Gastrocnemius medialis (tissue), 4 donors: Measurements from ENCODE around the gene GTF3C1. TPM values are rescaled to one million over a fixed set of nuclear protein-coding genes. Genes with fewer than 3 reads are reported as not detected.

Source experiments
- ATAC-seq, 2 donors: fragments of 150-250 bp; one replicate each; pipeline ENCODE4 v1.9.1; 2016
- DNase-seq, 2 donors: peaks; one replicate each; pipeline ENCODE4 v3.0.0-alpha.2; 2019
- H3K27ac ChIP-seq, 4 donors: fragments of 200-600 bp; sonication (generic); 1 replicate in 1 of 4; 2 replicates in 3 of 4; pipeline ENCODE4 v1.5.1; 2016 to 2018; ENCODE audit warnings: mild to moderate bottlenecking in 2 of 4, moderate library complexity in 1 of 4
- H3K27me3 ChIP-seq, 3 donors: fragments of 200-600 bp; sonication (generic) in 2 of 3; 1 replicate in 1 of 3; 2 replicates in 2 of 3; pipeline versions ENCODE4 v1.5.1 to v1.6.0; 2016 to 2019; ENCODE audit warnings: mild to moderate bottlenecking in 1 of 3, moderate library complexity in 1 of 3
- H3K36me3 ChIP-seq, 2 donors: fragments of 200-600 bp; sonication (generic) in 1 of 2; one replicate each; pipeline ENCODE4 v1.5.1; 2017 to 2018
- H3K4me1 ChIP-seq, 2 donors: fragments of 200-600 bp; sonication (generic) in 1 of 2; one replicate each; pipeline ENCODE4 v1.5.1; 2016 to 2017; ENCODE audit warnings: mild to moderate bottlenecking in 2 of 2
- H3K4me3 ChIP-seq, 4 donors: fragments of 200-600 bp; sonication (generic) in 3 of 4; 1 replicate in 1 of 4; 2 replicates in 3 of 4; pipeline ENCODE4 v1.5.1; 2016 to 2019; ENCODE audit warnings: mild to moderate bottlenecking in 2 of 4
- H3K9me3 ChIP-seq, 3 donors: fragments of 200-600 bp; sonication (generic) in 2 of 3; 1 replicate in 1 of 3; 2 replicates in 2 of 3; pipeline ENCODE4 v1.5.1; 2016 to 2019
- CTCF ChIP-seq, 5 experiments: fragments of 450-650 bp in 3 of 5; fragments of 200-600 bp in 2 of 5; sonication (generic) in 2 of 5; IDR thresholded peaks in 4 of 5; conservative IDR thresholded peaks in 1 of 5; 1 replicate in 4 of 5; 2 replicates in 1 of 5; pipeline ENCODE4 v1.5.1; 2016 to 2019; ENCODE audit warnings: antibody characterized with exemption in 5 of 5, mild to moderate bottlenecking in 3 of 5, moderate library complexity in 3 of 5
- POLR2A ChIP-seq, 2 donors: fragments of 450-650 bp; IDR thresholded peaks; one replicate each; pipeline ENCODE4 v1.6.1; 2017; ENCODE audit warnings: antibody characterized with exemption in 2 of 2, mild to moderate bottlenecking in 2 of 2, moderate library complexity in 2 of 2
- in situ Hi-C, 4 donors: fragments of 200-750 bp; cut with MboI; loops; one replicate each; pipeline versions ENCODE4 v1.15.0 to v1.8.0; 2017; ENCODE audit warnings: low sequenced_read_pairs in 4 of 4
- intact Hi-C: fragments of 100-400 bp; cut with DNase I; formaldehyde crosslinking; loops from one replicate; pipeline ENCODE4 v1.15.1; 2023; ENCODE audit warnings: low total_unique reads
- total RNA-seq, 4 donors: library from RNA; depleted of rRNA; stranded (reverse); fragments of >200 nt; gene quantifications; one replicate each; pipeline versions ENCODE4 v1.1.0 to v1.2.3, GENCODE V29; 2016

The GTF3C1 gene
- total RNA-seq, 4 donors from 2014 or later, result 52.0 to 108 (median 67.8) TPM

- Histone ChIP-seq H3K27me3 (peaks cover 0 to 7% (median 0%) of the 10 kb centered on the region in 3 donors), H3K4me3 (no peak overlapping the region), H3K27ac (no peak overlapping the region), H3K36me3 (no peaks in the 10 kb centered on the region), H3K9me3 (no peaks in the 10 kb centered on the region), H3K4me1 (no peaks in the 10 kb centered on the region)
- intact Hi-C loops, result no loop called here
- ATAC-seq, result no peak
- TF ChIP-seq CTCF (IDR thresholded peaks at IDR 0.05 in 4 of 5, conservative IDR thresholded peaks at IDR 0.05 in 1 of 5) (no peak), POLR2A (IDR thresholded peaks at IDR 0.05) (no peak)
- no peak for DNase-seq
- in situ Hi-C loops, result no loop called here
Measured at GRCh38 chr16:27428026-27428785, 121.5 kb downstream of the GTF3C1 start.

DNA sequence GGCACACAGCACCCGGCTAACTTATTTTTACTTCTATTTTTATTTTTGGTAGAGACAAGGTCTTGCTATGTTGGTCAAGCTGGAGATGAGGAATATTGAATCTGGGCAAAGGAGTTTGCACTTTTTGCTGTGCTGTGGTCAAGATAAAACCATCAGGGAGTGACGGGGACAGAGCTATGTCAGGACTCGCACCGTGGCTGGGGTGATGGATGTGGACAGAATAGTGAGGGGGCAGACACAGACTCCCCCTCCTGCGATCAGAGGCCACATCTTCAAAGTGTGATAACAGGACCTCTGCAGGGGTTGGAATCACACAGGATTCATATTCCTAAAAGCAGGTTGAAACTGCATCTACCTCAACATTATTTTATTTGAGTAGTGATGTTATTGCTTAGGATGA, 122.2 kb downstream of the GTF3C1 start:
- no peak for TF ChIP-seq POLR2A (IDR thresholded peaks at IDR 0.05)
- TF ChIP-seq CTCF (IDR thresholded peaks at IDR 0.05 in 4 of 5, conservative IDR thresholded peaks at IDR 0.05 in 1 of 5), result no peak
- no peaks in the 10 kb centered on the region for H3K4me1 ChIP-seq
- no peak overlapping the region for H3K27ac ChIP-seq
- no peak for ATAC-seq
- H3K27me3 ChIP-seq, result peaks cover 0 to 7% (median 0%) of the 10 kb centered on the region in 3 donors
- H3K9me3 ChIP-seq, result peaks cover 0 to 5% (median 0%) of the 10 kb centered on the region in 3 donors
- no peak for DNase-seq
- H3K36me3 ChIP-seq, result no peaks in the 10 kb centered on the region
- intact Hi-C loops (no loop called here), in situ Hi-C loops (no loop called here)
- H3K4me3 ChIP-seq, result no peak overlapping the region

GRCh38 chr16:27426423-27427408, 123.0 kb downstream of the GTF3C1 start:
- H3K9me3 ChIP-seq, result peaks cover 0 to 13% (median 0%) of the 10 kb centered on the region in 3 donors
- H3K27me3 ChIP-seq, result peaks cover 0 to 4% (median 3%) of the 10 kb centered on the region in 3 donors
- in situ Hi-C loops, result no loop called here
- no peak for TF ChIP-seq POLR2A (IDR thresholded peaks at IDR 0.05)
- TF ChIP-seq CTCF (IDR thresholded peaks at IDR 0.05 in 4 of 5, conservative IDR thresholded peaks at IDR 0.05 in 1 of 5), result no peak
- no peaks in the 10 kb centered on the region for H3K36me3 ChIP-seq
- DNase-seq (no peak), ATAC-seq (no peak)
- no peaks in the 10 kb centered on the region for H3K4me1 ChIP-seq
- H3K27ac ChIP-seq, result no peak overlapping the region
- intact Hi-C loops, result no loop called here
- no peak overlapping the region for H3K4me3 ChIP-seq

- Histone ChIP-seq H3K36me3 (no peaks in the 10 kb centered on the region), H3K27me3 (peaks cover 0 to 4% (median 3%) of the 10 kb centered on the region in 3 donors), H3K4me3 (no peak overlapping the region), H3K4me1 (no peaks in the 10 kb centered on the region), H3K27ac (no peak overlapping the region), H3K9me3 (peaks cover 0 to 16% (median 0%) of the 10 kb centered on the region in 3 donors)
- no peak for TF ChIP-seq CTCF (IDR thresholded peaks at IDR 0.05 in 4 of 5, conservative IDR thresholded peaks at IDR 0.05 in 1 of 5)
- TF ChIP-seq POLR2A (IDR thresholded peaks at IDR 0.05), result no peak
- ATAC-seq (no peak), DNase-seq (no peak)
- in situ Hi-C loops, result no loop called here
- intact Hi-C loops, result no loop called here
Measured at GRCh38 chr16:27425961-27426360, 123.8 kb downstream of the GTF3C1 start.
